HL-60 (cell line): ENCODE results near the gene SDK1.

Experiments
- DNase-seq, 2 experiments: peaks; one replicate each; pipeline ENCODE4 v3.0.0-alpha.2; 2010 to 2020; ENCODE audit warnings: low read depth in 1 of 2, low spot score in 1 of 2
- H3K27ac ChIP-seq: fragments of 250-450 bp; sonication (Bioruptor Pico); replicated peaks from 2 replicates; pipeline ENCODE4 v1.5.1; 2020; ENCODE audit warnings: mild to moderate bottlenecking, moderate library complexity
- H3K27me3 ChIP-seq: fragments of 250-450 bp; sonication (Bioruptor Pico); 2 replicates; pipeline ENCODE4 v1.5.1; 2021; ENCODE audit warnings: mild to moderate bottlenecking, moderate library complexity; ENCODE audit not compliant: insufficient read depth, poor library complexity, severe bottlenecking
- H3K4me3 ChIP-seq: replicated peaks from 2 replicates; pipeline ENCODE4 v1.5.1; 2011; ENCODE audit warnings: mild to moderate bottlenecking, control low read depth, low read length; ENCODE audit not compliant: insufficient read depth
- GABPA ChIP-seq: IDR thresholded peaks from 2 replicates; pipeline ENCODE4 v1.6.1; 2012; ENCODE audit warnings: low read depth
- POLR2AphosphoS5 ChIP-seq: IDR thresholded peaks from 2 replicates; pipeline ENCODE4 v1.6.1; 2012; ENCODE audit warnings: low read depth
- SPI1 ChIP-seq: IDR thresholded peaks from 2 replicates; pipeline ENCODE4 v1.6.1; 2012; ENCODE audit warnings: low read depth, mild to moderate bottlenecking, borderline replicate concordance
- TF ChIP-seq, protein P1 (sequence below): IDR thresholded peaks from 2 replicates; pipeline ENCODE4 v1.6.1; 2012; ENCODE audit warnings: low read depth; ENCODE audit not compliant: insufficient replicate concordance
- TF ChIP-seq, protein P2 (sequence below): IDR thresholded peaks from one replicate; pipeline ENCODE4 v1.5.1; 2011; ENCODE audit warnings: low read length, control low read depth, inconsistent platforms; ENCODE audit not compliant: insufficient read depth

SDK1 gene

DNA sequence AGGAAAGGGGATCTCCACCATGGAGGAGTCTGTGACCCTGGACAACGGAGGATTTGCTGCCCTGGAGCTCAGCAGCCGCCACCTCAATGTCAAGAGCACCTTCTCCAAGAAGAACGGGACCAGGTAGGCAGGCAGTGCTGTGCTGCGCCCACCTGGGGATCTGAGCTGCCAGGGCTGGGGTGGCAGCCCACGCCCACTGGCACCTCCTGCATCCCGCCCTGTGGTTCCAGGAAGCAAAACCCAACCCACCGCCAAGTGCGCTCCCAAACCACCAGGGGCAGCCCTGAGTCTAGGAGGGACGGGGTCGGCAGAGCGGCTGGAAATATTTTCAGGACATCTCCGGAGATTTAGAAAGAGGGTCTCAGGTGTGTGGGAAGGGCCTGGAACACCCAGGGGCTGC is 940.7 kb downstream of the SDK1 start:
- no peak for DNase-seq
- TF ChIP-seq POLR2AphosphoS5 (no peak), GABPA (no peak), SPI1 (no peak)
- TF ChIP-seq, protein P1, sequence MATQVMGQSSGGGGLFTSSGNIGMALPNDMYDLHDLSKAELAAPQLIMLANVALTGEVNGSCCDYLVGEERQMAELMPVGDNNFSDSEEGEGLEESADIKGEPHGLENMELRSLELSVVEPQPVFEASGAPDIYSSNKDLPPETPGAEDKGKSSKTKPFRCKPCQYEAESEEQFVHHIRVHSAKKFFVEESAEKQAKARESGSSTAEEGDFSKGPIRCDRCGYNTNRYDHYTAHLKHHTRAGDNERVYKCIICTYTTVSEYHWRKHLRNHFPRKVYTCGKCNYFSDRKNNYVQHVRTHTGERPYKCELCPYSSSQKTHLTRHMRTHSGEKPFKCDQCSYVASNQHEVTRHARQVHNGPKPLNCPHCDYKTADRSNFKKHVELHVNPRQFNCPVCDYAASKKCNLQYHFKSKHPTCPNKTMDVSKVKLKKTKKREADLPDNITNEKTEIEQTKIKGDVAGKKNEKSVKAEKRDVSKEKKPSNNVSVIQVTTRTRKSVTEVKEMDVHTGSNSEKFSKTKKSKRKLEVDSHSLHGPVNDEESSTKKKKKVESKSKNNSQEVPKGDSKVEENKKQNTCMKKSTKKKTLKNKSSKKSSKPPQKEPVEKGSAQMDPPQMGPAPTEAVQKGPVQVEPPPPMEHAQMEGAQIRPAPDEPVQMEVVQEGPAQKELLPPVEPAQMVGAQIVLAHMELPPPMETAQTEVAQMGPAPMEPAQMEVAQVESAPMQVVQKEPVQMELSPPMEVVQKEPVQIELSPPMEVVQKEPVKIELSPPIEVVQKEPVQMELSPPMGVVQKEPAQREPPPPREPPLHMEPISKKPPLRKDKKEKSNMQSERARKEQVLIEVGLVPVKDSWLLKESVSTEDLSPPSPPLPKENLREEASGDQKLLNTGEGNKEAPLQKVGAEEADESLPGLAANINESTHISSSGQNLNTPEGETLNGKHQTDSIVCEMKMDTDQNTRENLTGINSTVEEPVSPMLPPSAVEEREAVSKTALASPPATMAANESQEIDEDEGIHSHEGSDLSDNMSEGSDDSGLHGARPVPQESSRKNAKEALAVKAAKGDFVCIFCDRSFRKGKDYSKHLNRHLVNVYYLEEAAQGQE, result no peak
- TF ChIP-seq, protein P2, sequence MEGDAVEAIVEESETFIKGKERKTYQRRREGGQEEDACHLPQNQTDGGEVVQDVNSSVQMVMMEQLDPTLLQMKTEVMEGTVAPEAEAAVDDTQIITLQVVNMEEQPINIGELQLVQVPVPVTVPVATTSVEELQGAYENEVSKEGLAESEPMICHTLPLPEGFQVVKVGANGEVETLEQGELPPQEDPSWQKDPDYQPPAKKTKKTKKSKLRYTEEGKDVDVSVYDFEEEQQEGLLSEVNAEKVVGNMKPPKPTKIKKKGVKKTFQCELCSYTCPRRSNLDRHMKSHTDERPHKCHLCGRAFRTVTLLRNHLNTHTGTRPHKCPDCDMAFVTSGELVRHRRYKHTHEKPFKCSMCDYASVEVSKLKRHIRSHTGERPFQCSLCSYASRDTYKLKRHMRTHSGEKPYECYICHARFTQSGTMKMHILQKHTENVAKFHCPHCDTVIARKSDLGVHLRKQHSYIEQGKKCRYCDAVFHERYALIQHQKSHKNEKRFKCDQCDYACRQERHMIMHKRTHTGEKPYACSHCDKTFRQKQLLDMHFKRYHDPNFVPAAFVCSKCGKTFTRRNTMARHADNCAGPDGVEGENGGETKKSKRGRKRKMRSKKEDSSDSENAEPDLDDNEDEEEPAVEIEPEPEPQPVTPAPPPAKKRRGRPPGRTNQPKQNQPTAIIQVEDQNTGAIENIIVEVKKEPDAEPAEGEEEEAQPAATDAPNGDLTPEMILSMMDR, result no peak
- Histone ChIP-seq H3K27me3 (no peaks in the 10 kb centered on the region), H3K27ac (no peak overlapping the region), H3K4me3 (no peak overlapping the region)

DNA sequence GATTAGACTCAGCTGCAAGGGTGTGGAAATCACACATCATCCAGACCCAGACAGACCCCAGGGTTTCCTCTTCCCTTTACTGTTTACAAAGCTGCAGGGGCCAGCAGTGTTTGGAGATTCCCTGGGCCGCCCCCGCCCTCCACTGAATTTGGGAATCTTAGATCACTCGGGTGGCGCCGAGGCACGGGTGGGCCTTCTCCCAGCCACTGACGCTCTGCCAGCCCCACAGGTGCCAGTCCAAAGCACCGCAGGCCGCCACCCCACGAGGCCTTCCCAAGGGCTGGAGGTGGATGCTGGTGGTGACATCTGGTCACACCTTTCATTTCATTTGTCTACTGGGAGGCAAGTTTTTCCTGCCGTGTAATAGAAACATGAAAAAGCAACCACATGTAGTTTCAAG is 941.7 kb downstream of the SDK1 start:
- Histone ChIP-seq H3K27me3 (no peaks in the 10 kb centered on the region), H3K4me3 (no peak overlapping the region), H3K27ac (no peak overlapping the region)
- DNase-seq, result no peak
- TF ChIP-seq SPI1 (no peak), GABPA (no peak), POLR2AphosphoS5 (no peak)
- TF ChIP-seq, protein P1, result no peak
- TF ChIP-seq, protein P2, result no peak

DNA sequence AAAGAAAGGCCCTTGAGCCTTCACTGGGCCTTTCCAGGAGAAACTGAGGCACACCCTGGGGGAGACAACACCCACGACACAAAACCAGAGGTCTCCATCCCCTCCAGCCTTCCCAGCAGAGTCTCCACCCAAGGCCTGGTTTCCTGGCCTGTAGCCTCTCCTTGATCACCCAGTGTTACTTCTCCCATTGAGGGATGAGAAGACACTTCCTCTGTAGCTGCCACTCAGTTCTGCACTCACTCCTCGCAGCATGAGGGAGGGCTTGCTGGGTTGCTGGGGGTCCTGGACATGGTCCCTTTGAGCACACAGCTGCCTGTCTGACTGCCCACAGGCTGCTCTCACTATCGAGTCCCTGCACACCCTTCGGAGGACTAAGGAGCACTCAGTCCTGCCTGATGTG is 943.0 kb downstream of the SDK1 start:
- no peak for DNase-seq
- no peaks in the 10 kb centered on the region for H3K27me3 ChIP-seq
- H3K4me3 ChIP-seq, result no peak overlapping the region
- H3K27ac ChIP-seq, result no peak overlapping the region
- TF ChIP-seq, protein P1, result no peak
- TF ChIP-seq, protein P2, result no peak
- no peak for TF ChIP-seq SPI1
- no peak for TF ChIP-seq GABPA
- TF ChIP-seq POLR2AphosphoS5, result no peak
